Liver (tissue), 9 donors: ENCODE results near the gene TNFRSF8. TPM values are rescaled to one million over a fixed set of nuclear protein-coding genes. Genes with fewer than 3 reads are reported as not detected.

Experiments used
- DNase-seq: peaks from one replicate; pipeline ENCODE4 v3.0.0-alpha.2; 2017; ENCODE audit warnings: low spot score
- H3K27ac ChIP-seq, 2 donors: one replicate each; pipeline ENCODE4 v1.7.0; 2013; ENCODE audit warnings: inconsistent platforms in 2 of 2, low read length in 2 of 2, control low read depth in 1 of 2, low read depth in 1 of 2, mild to moderate bottlenecking in 1 of 2
- H3K27me3 ChIP-seq, 4 donors: one replicate each; pipeline versions ENCODE4 v1.6.1 to v1.7.0; 2013; ENCODE audit warnings: low read length in 3 of 4, inconsistent platforms in 1 of 4, mild to moderate bottlenecking in 1 of 4, moderate library complexity in 1 of 4; ENCODE audit not compliant: control insufficient read depth in 4 of 4, insufficient read depth in 4 of 4
- H3K36me3 ChIP-seq, 4 donors: one replicate each; pipeline versions ENCODE4 v1.6.1 to v1.7.0; 2013; ENCODE audit warnings: low read length in 3 of 4, mild to moderate bottlenecking in 3 of 4, low read depth in 1 of 4, moderate library complexity in 1 of 4; ENCODE audit not compliant: control insufficient read depth in 4 of 4, insufficient read depth in 3 of 4
- H3K4me1 ChIP-seq, 4 donors: one replicate each; pipeline versions ENCODE4 v1.6.1 to v1.7.0; 2013; ENCODE audit warnings: low read length in 3 of 4, mild to moderate bottlenecking in 3 of 4, moderate library complexity in 1 of 4; ENCODE audit not compliant: control insufficient read depth in 4 of 4, insufficient read depth in 4 of 4
- H3K4me3 ChIP-seq, 3 donors: one replicate each; pipeline versions ENCODE4 v1.6.1 to v1.7.0; 2013; ENCODE audit warnings: low read length in 3 of 3, control low read depth in 1 of 3, low read depth in 1 of 3, mild to moderate bottlenecking in 1 of 3
- H3K9ac ChIP-seq, 2 donors: one replicate each; pipeline ENCODE4 v1.7.0; 2013; ENCODE audit warnings: low read length in 2 of 2, mild to moderate bottlenecking in 2 of 2, moderate library complexity in 2 of 2, control low read depth in 1 of 2, low read depth in 1 of 2
- H3K9me3 ChIP-seq, 4 donors: one replicate each; pipeline versions ENCODE4 v1.6.1 to v1.7.0; 2013; ENCODE audit warnings: low read length in 3 of 4; ENCODE audit not compliant: control insufficient read depth in 4 of 4
- ATF3 ChIP-seq: IDR thresholded peaks from 2 replicates; pipeline ENCODE4 v1.6.1; 2016; ENCODE audit warnings: antibody characterized with exemption
- EGR1 ChIP-seq, 2 donors: IDR thresholded peaks; 2 replicates each; pipeline ENCODE4 v1.6.1; 2016 to 2018; ENCODE audit warnings: antibody characterized with exemption in 2 of 2, low read depth in 2 of 2
- FOXA1 ChIP-seq: IDR thresholded peaks from 2 replicates; pipeline ENCODE4 v1.6.1; 2016; ENCODE audit warnings: antibody characterized with exemption
- FOXA2 ChIP-seq: IDR thresholded peaks from 2 replicates; pipeline ENCODE4 v1.6.1; 2016; ENCODE audit warnings: antibody characterized with exemption
- GABPA ChIP-seq, 2 donors: IDR thresholded peaks in 1 of 2; conservative IDR thresholded peaks in 1 of 2; 2 replicates each; pipeline ENCODE4 v1.6.1; 2016; ENCODE audit warnings: antibody characterized with exemption in 2 of 2, mild to moderate bottlenecking in 1 of 2, moderate library complexity in 1 of 2
- HNF4A ChIP-seq, 2 donors: conservative IDR thresholded peaks; 2 replicates each; pipeline ENCODE4 v1.6.1; 2016; ENCODE audit warnings: antibody characterized with exemption in 2 of 2, mild to moderate bottlenecking in 2 of 2
- HNF4G ChIP-seq: IDR thresholded peaks from 2 replicates; pipeline ENCODE4 v1.6.1; 2016; ENCODE audit warnings: antibody characterized with exemption
- JUND ChIP-seq, 2 donors: IDR thresholded peaks; 2 replicates each; pipeline ENCODE4 v1.6.1; 2016; ENCODE audit warnings: antibody characterized with exemption in 2 of 2
- MAX ChIP-seq: IDR thresholded peaks from 2 replicates; pipeline ENCODE4 v1.6.1; 2016; ENCODE audit warnings: antibody characterized with exemption
- NR2F2 ChIP-seq: IDR thresholded peaks from 2 replicates; pipeline ENCODE4 v1.6.1; 2016; ENCODE audit warnings: antibody characterized with exemption
- RAD21 ChIP-seq, 2 donors: IDR thresholded peaks; 2 replicates each; pipeline ENCODE4 v1.6.1; 2016; ENCODE audit warnings: antibody characterized with exemption in 2 of 2, mild to moderate bottlenecking in 2 of 2
- REST ChIP-seq: IDR thresholded peaks from 2 replicates; pipeline ENCODE4 v1.6.1; 2016; ENCODE audit warnings: antibody characterized with exemption, mild to moderate bottlenecking
- RXRA ChIP-seq, 2 donors: IDR thresholded peaks; 2 replicates each; pipeline ENCODE4 v1.6.1; 2017 to 2018; ENCODE audit warnings: antibody characterized with exemption in 2 of 2, mild to moderate bottlenecking in 1 of 2
- SP1 ChIP-seq: IDR thresholded peaks from 2 replicates; pipeline ENCODE4 v1.6.1; 2018; ENCODE audit warnings: antibody characterized with exemption, mild to moderate bottlenecking
- TAF1 ChIP-seq: conservative IDR thresholded peaks from 2 replicates; pipeline ENCODE4 v1.6.1; 2016; ENCODE audit warnings: antibody characterized with exemption, mild to moderate bottlenecking
- YY1 ChIP-seq: IDR thresholded peaks from 2 replicates; pipeline ENCODE4 v1.6.1; 2016; ENCODE audit warnings: antibody characterized with exemption, mild to moderate bottlenecking
- WGBS: extraction: QIAGEN DNeasy Blood & Tissue Kit; methylation state at CpG from one replicate; pipeline ENCODE4 v1.1.7; 2013; 5-methylcytosine and 5-hydroxymethylcytosine counted together
- polyA plus RNA-seq, 2 donors: library from polyadenylated mRNA; stranded (reverse) in 1 of 2; unstranded in 1 of 2; fragments of 200-250 nt in 1 of 2; fragments of >200 nt in 1 of 2; fragmentation: Nextera tagmentation in 1 of 2; extraction: Ambion mirVana in 1 of 2; gene quantifications; one replicate each; pipeline versions ENCODE4 v1.2.1 to v1.2.3, GENCODE V29; 2013 to 2015
- total RNA-seq, 2 donors: library from RNA; depleted of rRNA; stranded (reverse); fragments of >200 nt; gene quantifications; one replicate each; pipeline ENCODE4 v1.2.3, GENCODE V29; 2014
- TF ChIP-seq, protein P1 (sequence below): IDR thresholded peaks from 2 replicates; pipeline ENCODE4 v1.6.1; 2016; ENCODE audit warnings: antibody characterized with exemption
- TF ChIP-seq, protein P2 (sequence below): fragments of 150-350 bp; IDR thresholded peaks from 2 replicates; pipeline ENCODE4 v1.5.1; 2017; ENCODE audit warnings: improper control_type of control experiment, low read depth, low read length; ENCODE audit not compliant: missing input control
- donor health status: healthy.
- donor health status: healthy.
- donor health status: healthy.
- donor health status: healthy.
- donor health status: healthy.

TNFRSF8 gene
- total and polyA plus RNA-seq, 4 donors, result 0.08 to 0.19 (median 0.12) TPM

- no peak overlapping the region for H3K4me3 ChIP-seq
- DNase-seq, result no peak
- peaks cover 6 to 28% (median 10%) of the 10 kb centered on the region in 4 donors for H3K4me1 ChIP-seq
- H3K36me3 ChIP-seq, result no peaks in the 10 kb centered on the region
- 94% methylated on average over 12 of the region's 12 CpGs for WGBS
- no peaks in the 10 kb centered on the region for H3K9me3 ChIP-seq
- no peaks in the 10 kb centered on the region for H3K27me3 ChIP-seq
- H3K9ac ChIP-seq, result no peak overlapping the region
- H3K27ac ChIP-seq, result peak overlapping the region; percentile 87 to 92
- TF ChIP-seq GABPA (IDR thresholded peaks at IDR 0.05 in 1 of 2, conservative IDR thresholded peaks at IDR 0.05 in 1 of 2) (no peak), YY1 (no peak), EGR1 (IDR thresholded peaks at IDR 0.05; ENCODE audit: low read depth in 2 of 2) (no peak)
Measured at GRCh38 chr1:12145616-12146342, 82.7 kb downstream of the TNFRSF8 start.

DNA sequence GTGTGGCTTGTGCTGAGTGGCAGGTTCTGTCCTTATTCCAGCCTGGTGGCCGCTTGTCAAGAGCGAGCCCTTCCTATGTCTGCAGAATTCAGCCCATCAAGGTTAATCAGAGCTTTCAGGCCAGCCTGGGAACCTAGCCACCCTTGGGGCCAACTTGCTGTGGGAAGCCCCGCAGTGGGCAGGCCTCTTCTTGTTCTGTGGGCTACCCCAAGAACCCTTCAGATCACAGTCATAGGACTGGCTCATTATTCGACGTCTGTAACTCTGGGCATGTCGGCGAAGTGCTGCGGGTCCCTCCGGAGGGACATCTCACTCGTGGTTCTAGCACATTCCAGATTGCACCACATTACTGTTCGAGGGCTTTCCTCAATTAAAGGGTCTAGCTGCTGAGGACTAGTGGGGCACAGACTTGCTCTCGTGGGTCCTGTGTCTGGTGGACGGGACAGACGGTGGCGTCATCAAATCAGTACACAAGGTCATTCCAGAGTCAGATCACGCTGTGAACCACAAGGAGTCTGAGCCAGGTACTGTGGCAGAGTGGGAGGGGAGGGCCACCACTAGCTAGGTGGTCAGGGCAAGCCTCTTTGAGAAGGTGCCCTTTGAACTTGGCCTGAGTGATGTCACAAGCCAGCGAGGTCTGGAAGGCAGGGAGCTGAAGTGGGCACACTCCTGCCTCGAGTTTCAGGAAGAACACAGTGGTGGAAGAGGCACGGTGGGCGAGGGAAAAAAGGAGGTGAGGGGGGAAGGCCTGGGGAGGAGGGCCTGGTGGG, 83.4 kb downstream of the TNFRSF8 start:
- no peak for DNase-seq
- H3K9ac ChIP-seq, result peak overlapping the region; percentile 57 to 60
- peak; percentile 23 for TF ChIP-seq FOXA2
- TF ChIP-seq JUND (IDR thresholded peaks at IDR 0.05), result peak; percentile 14 to 17
- no peak for TF ChIP-seq MAX
- no peak for TF ChIP-seq GABPA (IDR thresholded peaks at IDR 0.05 in 1 of 2, conservative IDR thresholded peaks at IDR 0.05 in 1 of 2)
- TF ChIP-seq RXRA (IDR thresholded peaks at IDR 0.05), result peak; percentile 22 to 56
- TF ChIP-seq TAF1, result no peak
- peak; percentile 21 for TF ChIP-seq SP1
- no peak for TF ChIP-seq REST
- no peak for TF ChIP-seq YY1
- TF ChIP-seq HNF4G, result peak; percentile 6
- TF ChIP-seq EGR1 (IDR thresholded peaks at IDR 0.05; ENCODE audit: low read depth in 2 of 2), result no peak
- TF ChIP-seq FOXA1, result no peak
- no peak for TF ChIP-seq ATF3
- TF ChIP-seq, protein P1, sequence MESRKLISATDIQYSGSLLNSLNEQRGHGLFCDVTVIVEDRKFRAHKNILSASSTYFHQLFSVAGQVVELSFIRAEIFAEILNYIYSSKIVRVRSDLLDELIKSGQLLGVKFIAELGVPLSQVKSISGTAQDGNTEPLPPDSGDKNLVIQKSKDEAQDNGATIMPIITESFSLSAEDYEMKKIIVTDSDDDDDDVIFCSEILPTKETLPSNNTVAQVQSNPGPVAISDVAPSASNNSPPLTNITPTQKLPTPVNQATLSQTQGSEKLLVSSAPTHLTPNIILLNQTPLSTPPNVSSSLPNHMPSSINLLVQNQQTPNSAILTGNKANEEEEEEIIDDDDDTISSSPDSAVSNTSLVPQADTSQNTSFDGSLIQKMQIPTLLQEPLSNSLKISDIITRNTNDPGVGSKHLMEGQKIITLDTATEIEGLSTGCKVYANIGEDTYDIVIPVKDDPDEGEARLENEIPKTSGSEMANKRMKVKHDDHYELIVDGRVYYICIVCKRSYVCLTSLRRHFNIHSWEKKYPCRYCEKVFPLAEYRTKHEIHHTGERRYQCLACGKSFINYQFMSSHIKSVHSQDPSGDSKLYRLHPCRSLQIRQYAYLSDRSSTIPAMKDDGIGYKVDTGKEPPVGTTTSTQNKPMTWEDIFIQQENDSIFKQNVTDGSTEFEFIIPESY, result no peak
- TF ChIP-seq RAD21 (IDR thresholded peaks at IDR 0.05), result no peak
- TF ChIP-seq, protein P2, sequence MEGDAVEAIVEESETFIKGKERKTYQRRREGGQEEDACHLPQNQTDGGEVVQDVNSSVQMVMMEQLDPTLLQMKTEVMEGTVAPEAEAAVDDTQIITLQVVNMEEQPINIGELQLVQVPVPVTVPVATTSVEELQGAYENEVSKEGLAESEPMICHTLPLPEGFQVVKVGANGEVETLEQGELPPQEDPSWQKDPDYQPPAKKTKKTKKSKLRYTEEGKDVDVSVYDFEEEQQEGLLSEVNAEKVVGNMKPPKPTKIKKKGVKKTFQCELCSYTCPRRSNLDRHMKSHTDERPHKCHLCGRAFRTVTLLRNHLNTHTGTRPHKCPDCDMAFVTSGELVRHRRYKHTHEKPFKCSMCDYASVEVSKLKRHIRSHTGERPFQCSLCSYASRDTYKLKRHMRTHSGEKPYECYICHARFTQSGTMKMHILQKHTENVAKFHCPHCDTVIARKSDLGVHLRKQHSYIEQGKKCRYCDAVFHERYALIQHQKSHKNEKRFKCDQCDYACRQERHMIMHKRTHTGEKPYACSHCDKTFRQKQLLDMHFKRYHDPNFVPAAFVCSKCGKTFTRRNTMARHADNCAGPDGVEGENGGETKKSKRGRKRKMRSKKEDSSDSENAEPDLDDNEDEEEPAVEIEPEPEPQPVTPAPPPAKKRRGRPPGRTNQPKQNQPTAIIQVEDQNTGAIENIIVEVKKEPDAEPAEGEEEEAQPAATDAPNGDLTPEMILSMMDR, result no peak
- no peak for TF ChIP-seq NR2F2
- peak; percentile 50 to 54 for TF ChIP-seq HNF4A (conservative IDR thresholded peaks at IDR 0.05)
- no peaks in the 10 kb centered on the region for H3K9me3 ChIP-seq
- WGBS, result 70% methylated on average over 20 of the region's 20 CpGs
- H3K27ac ChIP-seq, result peak overlapping the region; percentile 87 to 92
- no peak overlapping the region for H3K4me3 ChIP-seq
- peaks cover 6 to 28% (median 10%) of the 10 kb centered on the region in 4 donors for H3K4me1 ChIP-seq
- H3K27me3 ChIP-seq, result no peaks in the 10 kb centered on the region
- H3K36me3 ChIP-seq, result no peaks in the 10 kb centered on the region
